HCT116 (cell line): ENCODE data around the gene LSM14A.
"Not testable (repeated sequence)": the region's sequence is repeated elsewhere in the genome, so short reads cannot be mapped to it uniquely, and the experiment has no call there.

Experiments used
- CBX3 ChIP-seq: IDR thresholded peaks from 2 replicates; pipeline ENCODE4 v1.6.1; 2012; ENCODE audit warnings: low read depth
- CTCF ChIP-seq, 3 experiments: fragments of 200-600 bp in 1 of 3; sonication (generic) in 1 of 3; IDR thresholded peaks in 2 of 3; conservative IDR thresholded peaks in 1 of 3; 2 replicates each; pipeline ENCODE4 v1.5.1; 2012 to 2017; ENCODE audit warnings: low read depth in 2 of 3, low read length in 2 of 3, antibody characterized with exemption in 1 of 3, borderline replicate concordance in 1 of 3, control low read depth in 1 of 3, mild to moderate bottlenecking in 1 of 3, mixed read lengths in 1 of 3, mixed run types in 1 of 3, moderate library complexity in 1 of 3; ENCODE audit not compliant: insufficient read depth in 1 of 3
- EGR1 ChIP-seq: IDR thresholded peaks from 2 replicates; pipeline ENCODE4 v1.6.1; 2012; ENCODE audit warnings: low read depth
- ELF1 ChIP-seq: IDR thresholded peaks from 2 replicates; pipeline ENCODE4 v1.6.1; 2012; ENCODE audit warnings: low read depth, borderline replicate concordance
- EZH2 ChIP-seq: fragments of 200-600 bp; sonication (generic); IDR thresholded peaks from 2 replicates; pipeline ENCODE4 v1.6.1; 2017; ENCODE audit warnings: antibody characterized with exemption, mixed run types
- EZH2phosphoT487 ChIP-seq: fragments of 200-600 bp; IDR thresholded peaks from 2 replicates; pipeline ENCODE4 v1.6.1; 2018; ENCODE audit warnings: antibody characterized with exemption, borderline replicate concordance
- JUND ChIP-seq: IDR thresholded peaks from 2 replicates; pipeline ENCODE4 v1.6.1; 2012
- POLR2A ChIP-seq: IDR thresholded peaks from 2 replicates; pipeline ENCODE4 v1.7.0; 2011; ENCODE audit warnings: borderline replicate concordance; ENCODE audit not compliant: insufficient read depth, insufficient read length; ENCODE audit errors: extremely low read depth
- POLR2AphosphoS5 ChIP-seq: IDR thresholded peaks from 2 replicates; pipeline ENCODE4 v1.6.1; 2011; ENCODE audit warnings: mild to moderate bottlenecking, low read depth, low read length, moderate library complexity
- REST ChIP-seq: IDR thresholded peaks from 2 replicates; pipeline ENCODE4 v1.6.1; 2012; ENCODE audit warnings: low read depth
- SIN3A ChIP-seq: IDR thresholded peaks from 2 replicates; pipeline ENCODE4 v1.6.1; 2012; ENCODE audit warnings: low read depth
- TCF7L2 ChIP-seq: IDR thresholded peaks from 2 replicates; pipeline ENCODE4 v1.7.0; 2011; ENCODE audit warnings: borderline replicate concordance, inconsistent platforms; ENCODE audit not compliant: insufficient read depth, insufficient read length; ENCODE audit errors: extremely low read depth
- ZNF274 ChIP-seq: fragments of 200-500 bp; sonication (Bioruptor generic); IDR thresholded peaks from 2 replicates; pipeline ENCODE4 v1.6.1; 2014; ENCODE audit warnings: mild to moderate bottlenecking, low read depth, low read length, inconsistent platforms

- TF ChIP-seq CTCF (IDR thresholded peaks at IDR 0.05 in 2 of 3, conservative IDR thresholded peaks at IDR 0.05 in 1 of 3; ENCODE audit: borderline replicate concordance in 1 of 3, insufficient read depth in 1 of 3, low read depth in 2 of 3, low read length in 2 of 3); POLR2A; EZH2; POLR2AphosphoS5; EZH2phosphoT487; ELF1; REST; TCF7L2; SIN3A; EGR1; ZNF274; CBX3; JUND: not testable (repeated sequence)
These were observed 13.3 kb upstream of the LSM14A start for GRCh38 chr19:34158966-34159365.
